Measurements from ENCODE around the gene TCF12. TPM values are rescaled to one million over a fixed set of nuclear protein-coding genes. Genes with fewer than 3 reads are reported as not detected.

The TCF12 gene
- total RNA-seq, 1 donor from 2014 or later: 149 TPM

- peaks cover 65% of the 10 kb centered on the region for H4K20me1 ChIP-seq (ENCODE audit: low read depth)
- TF ChIP-seq EZH2phosphoT487 (IDR thresholded peaks at IDR 0.05) (no peak), CTCF (IDR thresholded peaks at IDR 0.05) (no peak), EZH2 (IDR thresholded peaks at IDR 0.05) (no peak)
Measured at GRCh38 chr15:56933811-56934210, 15.4 kb downstream of the TCF12 start.

GRCh38 chr15:56934269-56934668 lies 15.8 kb downstream of the TCF12 start:
- Histone ChIP-seq H3F3A (ENCODE audit: low read depth) (no peaks in the 10 kb centered on the region), H3K4me3 (no peak overlapping the region), H3K9ac (no peak overlapping the region), H3K4me1 (peaks cover 20% of the 10 kb centered on the region), H3K4me2 (no peak overlapping the region), H3K27ac (no peak overlapping the region), H2AFZ (replicated peaks) (no peak overlapping the region), H3K9me3 (ENCODE audit: low read depth) (no peaks in the 10 kb centered on the region), H4K20me1 (ENCODE audit: low read depth) (peaks cover 65% of the 10 kb centered on the region), H3K27me3 (no peaks in the 10 kb centered on the region), H3K79me2 (ENCODE audit: low read depth) (peaks cover 100% of the 10 kb centered on the region), H3K36me3 (peaks cover 8% of the 10 kb centered on the region)
- H3K9me3 Mint-ChIP-seq: peaks cover 53% of the 10 kb centered on the region
- H3K27me3 Mint-ChIP-seq (ENCODE audit: insufficient read depth, low read depth): no peaks in the 10 kb centered on the region
- DNase-seq (ENCODE audit: low spot score): no peak
- H3K27ac Mint-ChIP-seq: no peak overlapping the region
- H3K36me3 Mint-ChIP-seq: peaks cover 81% of the 10 kb centered on the region
- H3K4me3 Mint-ChIP-seq: no peak overlapping the region
- no peak for TF ChIP-seq CTCF (IDR thresholded peaks at IDR 0.05)
- no peak for TF ChIP-seq EZH2phosphoT487 (IDR thresholded peaks at IDR 0.05)
- H3K4me1 Mint-ChIP-seq: no peaks in the 10 kb centered on the region

More at GRCh38 chr15:56933811-56934210, 15.4 kb downstream of the TCF12 start:
- Mint-ChIP-seq H3K4me1 (no peaks in the 10 kb centered on the region), H3K36me3 (peaks cover 81% of the 10 kb centered on the region), H3K27me3 (ENCODE audit: insufficient read depth, low read depth) (no peaks in the 10 kb centered on the region), H3K9me3 (peaks cover 50% of the 10 kb centered on the region), H3K4me3 (no peak overlapping the region), H3K27ac (no peak overlapping the region)
- H3K9me3 ChIP-seq (ENCODE audit: low read depth): no peaks in the 10 kb centered on the region
- H3F3A ChIP-seq (ENCODE audit: low read depth): no peaks in the 10 kb centered on the region
- peaks cover 21% of the 10 kb centered on the region for H3K4me1 ChIP-seq
- DNase-seq (ENCODE audit: low spot score): no peak
- H3K27ac ChIP-seq: no peak overlapping the region
- H3K9ac ChIP-seq: no peak overlapping the region
- no peak overlapping the region for H3K4me2 ChIP-seq
- H3K4me3 ChIP-seq: no peak overlapping the region
- peaks cover 100% of the 10 kb centered on the region for H3K79me2 ChIP-seq (ENCODE audit: low read depth)
- peaks cover 5% of the 10 kb centered on the region for H3K36me3 ChIP-seq
- H3K27me3 ChIP-seq: no peaks in the 10 kb centered on the region
- no peak overlapping the region for H2AFZ ChIP-seq (replicated peaks)

- Mint-ChIP-seq H3K9me3 (peaks cover 58% of the 10 kb centered on the region), H3K36me3 (peaks cover 77% of the 10 kb centered on the region), H3K27me3 (ENCODE audit: insufficient read depth, low read depth) (no peaks in the 10 kb centered on the region), H3K27ac (no peak overlapping the region), H3K4me1 (no peaks in the 10 kb centered on the region), H3K4me3 (no peak overlapping the region)
- no peak overlapping the region for H3K27ac ChIP-seq
- no peak overlapping the region for H3K4me2 ChIP-seq
- H3K27me3 ChIP-seq: no peaks in the 10 kb centered on the region
- no peak for TF ChIP-seq EZH2phosphoT487 (IDR thresholded peaks at IDR 0.05)
- no peak for TF ChIP-seq CTCF (IDR thresholded peaks at IDR 0.05)
- no peak for TF ChIP-seq EZH2 (IDR thresholded peaks at IDR 0.05)
- no peak overlapping the region for H2AFZ ChIP-seq (replicated peaks)
- H3K9ac ChIP-seq: no peak overlapping the region
- no peak for DNase-seq (ENCODE audit: low spot score)
- peaks cover 9% of the 10 kb centered on the region for H3K36me3 ChIP-seq
- peaks cover 12% of the 10 kb centered on the region for H3K4me1 ChIP-seq
- H3F3A ChIP-seq (ENCODE audit: low read depth): no peaks in the 10 kb centered on the region
- no peaks in the 10 kb centered on the region for H3K9me3 ChIP-seq (ENCODE audit: low read depth)
- peaks cover 67% of the 10 kb centered on the region for H4K20me1 ChIP-seq (ENCODE audit: low read depth)
- H3K4me3 ChIP-seq: no peak overlapping the region
- H3K79me2 ChIP-seq (ENCODE audit: low read depth): peaks cover 100% of the 10 kb centered on the region
Measured at GRCh38 chr15:56936929-56937328, 18.5 kb downstream of the TCF12 start.
